NB4 (cell line): ENCODE results near the gene WDR45B.

ENCODE experiments used
- DNase-seq: peaks from one replicate; pipeline ENCODE4 v3.0.0; 2010; ENCODE audit warnings: low read depth
- H3K4me3 ChIP-seq: one replicate; pipeline ENCODE4 v1.5.1; 2011; ENCODE audit warnings: mild to moderate bottlenecking, low read depth, low read length, moderate library complexity
- MYC ChIP-seq: IDR thresholded peaks from 2 replicates; pipeline ENCODE4 v1.6.1; 2011; ENCODE audit warnings: low read depth, low read length
- POLR2A ChIP-seq: IDR thresholded peaks from 2 replicates; pipeline ENCODE4 v1.6.1; 2011; ENCODE audit warnings: mild to moderate bottlenecking; ENCODE audit not compliant: insufficient read length; ENCODE audit errors: extremely low read depth
- TF ChIP-seq, protein P1 (sequence below): IDR thresholded peaks from 2 replicates; pipeline ENCODE4 v1.6.1; 2011; ENCODE audit warnings: low read depth, low read length
- TF ChIP-seq, protein P2 (sequence below): IDR thresholded peaks from one replicate; pipeline ENCODE4 v1.5.1; 2012; ENCODE audit warnings: low read depth, low read length

Gene WDR45B

DNA sequence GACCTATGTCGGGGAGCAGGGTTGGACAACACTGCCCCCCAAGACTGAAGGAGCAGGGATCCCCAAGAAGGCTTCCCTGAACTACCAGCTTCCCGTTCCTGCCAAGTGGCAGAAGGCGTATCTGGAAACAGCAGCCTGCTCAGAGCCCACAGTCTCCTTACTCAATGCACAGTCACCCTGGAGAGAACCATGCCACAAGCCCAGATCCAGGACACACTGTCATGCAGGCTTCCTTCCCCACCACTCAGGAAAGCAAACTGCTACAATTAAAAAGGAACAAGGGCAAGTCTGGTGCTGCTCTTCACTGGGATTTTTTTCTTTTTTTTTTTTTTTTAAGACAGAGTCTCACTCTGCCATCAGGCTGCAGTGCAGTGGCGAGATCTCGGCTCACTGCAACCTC lies 8.2 kb downstream of the WDR45B start:
- H3K4me3 ChIP-seq, result no peak overlapping the region
- TF ChIP-seq MYC (no peak), POLR2A (no peak)
- TF ChIP-seq, protein P1, sequence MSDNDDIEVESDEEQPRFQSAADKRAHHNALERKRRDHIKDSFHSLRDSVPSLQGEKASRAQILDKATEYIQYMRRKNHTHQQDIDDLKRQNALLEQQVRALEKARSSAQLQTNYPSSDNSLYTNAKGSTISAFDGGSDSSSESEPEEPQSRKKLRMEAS, result no peak
- DNase-seq, result no peak

DNA sequence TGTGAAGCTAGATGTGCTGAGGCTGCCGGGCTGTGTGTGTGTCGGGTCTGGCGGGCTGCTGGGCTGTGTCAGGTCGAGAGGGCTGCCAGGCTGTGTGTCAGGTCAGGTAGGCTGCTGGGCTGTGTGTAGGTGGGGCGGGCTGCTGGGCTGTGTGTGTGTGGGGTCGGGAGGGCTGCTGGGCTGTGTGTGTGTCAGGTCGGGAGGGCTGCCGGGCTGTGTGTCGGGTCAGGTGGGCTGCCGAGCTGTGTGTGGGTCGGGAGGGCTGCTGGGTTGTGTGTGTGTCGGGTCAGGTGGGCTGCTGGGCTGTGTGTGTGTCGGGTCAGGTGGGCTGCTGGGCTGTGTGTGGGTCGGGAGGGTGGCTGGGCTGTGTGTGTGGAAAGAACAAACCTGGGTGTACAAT lies 8.6 kb downstream of the WDR45B start:
- no peak overlapping the region for H3K4me3 ChIP-seq
- TF ChIP-seq POLR2A, result no peak
- TF ChIP-seq, protein P1, result no peak
- TF ChIP-seq, protein P2, sequence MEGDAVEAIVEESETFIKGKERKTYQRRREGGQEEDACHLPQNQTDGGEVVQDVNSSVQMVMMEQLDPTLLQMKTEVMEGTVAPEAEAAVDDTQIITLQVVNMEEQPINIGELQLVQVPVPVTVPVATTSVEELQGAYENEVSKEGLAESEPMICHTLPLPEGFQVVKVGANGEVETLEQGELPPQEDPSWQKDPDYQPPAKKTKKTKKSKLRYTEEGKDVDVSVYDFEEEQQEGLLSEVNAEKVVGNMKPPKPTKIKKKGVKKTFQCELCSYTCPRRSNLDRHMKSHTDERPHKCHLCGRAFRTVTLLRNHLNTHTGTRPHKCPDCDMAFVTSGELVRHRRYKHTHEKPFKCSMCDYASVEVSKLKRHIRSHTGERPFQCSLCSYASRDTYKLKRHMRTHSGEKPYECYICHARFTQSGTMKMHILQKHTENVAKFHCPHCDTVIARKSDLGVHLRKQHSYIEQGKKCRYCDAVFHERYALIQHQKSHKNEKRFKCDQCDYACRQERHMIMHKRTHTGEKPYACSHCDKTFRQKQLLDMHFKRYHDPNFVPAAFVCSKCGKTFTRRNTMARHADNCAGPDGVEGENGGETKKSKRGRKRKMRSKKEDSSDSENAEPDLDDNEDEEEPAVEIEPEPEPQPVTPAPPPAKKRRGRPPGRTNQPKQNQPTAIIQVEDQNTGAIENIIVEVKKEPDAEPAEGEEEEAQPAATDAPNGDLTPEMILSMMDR, result no peak
- TF ChIP-seq MYC, result no peak

GRCh38 chr17:82638183-82638773 lies 10.0 kb downstream of the WDR45B start:
- TF ChIP-seq MYC, result no peak
- no peak for TF ChIP-seq POLR2A
- no peak for DNase-seq
- H3K4me3 ChIP-seq, result no peak overlapping the region

More for the DNA sequence above, 8.6 kb downstream of the WDR45B start:
- no peak for DNase-seq

GRCh38 chr17:82636626-82637598 lies 11.3 kb downstream of the WDR45B start:
- TF ChIP-seq, protein P1, result no peak
- TF ChIP-seq, protein P2, result no peak
- TF ChIP-seq POLR2A, result no peak
- TF ChIP-seq MYC, result no peak
- no peak overlapping the region for H3K4me3 ChIP-seq
- no peak for DNase-seq

- H3K4me3 ChIP-seq, result no peak overlapping the region
- DNase-seq, result no peak
- TF ChIP-seq POLR2A (no peak), MYC (no peak)
- TF ChIP-seq, protein P1, result no peak
- TF ChIP-seq, protein P2, result no peak
These were observed 14.9 kb downstream of the WDR45B start for GRCh38 chr17:82633343-82633742.

GRCh38 chr17:82632451-82632850 lies 15.8 kb downstream of the WDR45B start:
- H3K4me3 ChIP-seq, result no peak overlapping the region
- TF ChIP-seq, protein P2, result no peak
- TF ChIP-seq MYC (no peak), POLR2A (no peak)
- TF ChIP-seq, protein P1, result no peak
- no peak for DNase-seq
